GM19468 (cell line): ENCODE results near the gene HNRNPDL.
A peak's percentile ranks its signal among the peaks of the same experiment; 100 is the strongest.
"Not testable (repeated sequence)": the region's sequence is repeated elsewhere in the genome, so short reads cannot be mapped to it uniquely, and the experiment has no call there.

Source experiments
- ATAC-seq: cut with Tn5 transposase; IDR thresholded peaks from one replicate; pipeline ENCODE4 v1.9.1; 2021; ENCODE audit warnings: mild to moderate bottlenecking, moderate library complexity, moderate number of reproducible peaks; ENCODE audit not compliant: unreplicated experiment; ENCODE audit errors: extremely low read depth

HNRNPDL gene

DNA sequence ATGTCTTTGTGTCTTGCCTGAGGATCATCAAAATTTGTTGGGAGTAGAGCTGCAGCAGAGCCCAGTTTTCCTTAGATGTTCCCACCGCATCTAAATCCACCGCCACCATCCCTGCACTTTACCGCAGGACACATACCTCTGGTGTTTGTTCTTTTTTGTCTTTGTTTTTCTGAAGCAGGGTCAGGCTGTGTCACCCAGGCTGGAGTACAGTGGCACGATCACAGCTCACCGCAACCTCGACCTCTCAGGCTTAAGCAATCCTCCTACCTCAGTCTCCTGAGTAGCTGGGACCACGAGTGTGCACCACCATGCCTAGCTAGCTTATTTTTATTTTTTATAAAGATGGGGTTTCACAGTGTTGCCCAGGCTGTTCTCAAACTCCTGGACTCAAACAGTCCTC lies 4.7 kb upstream of the HNRNPDL start:
- ATAC-seq: no peak

GRCh38 chr4:82433791-82434190 lies 3.5 kb upstream of the HNRNPDL start:
- ATAC-seq: no peak

- no peak for ATAC-seq
Observed at GRCh38 chr4:82432596-82432995, 2.3 kb upstream of the HNRNPDL start.

- ATAC-seq: no peak
Observed at GRCh38 chr4:82431831-82432230, 1.6 kb upstream of the HNRNPDL start.

DNA sequence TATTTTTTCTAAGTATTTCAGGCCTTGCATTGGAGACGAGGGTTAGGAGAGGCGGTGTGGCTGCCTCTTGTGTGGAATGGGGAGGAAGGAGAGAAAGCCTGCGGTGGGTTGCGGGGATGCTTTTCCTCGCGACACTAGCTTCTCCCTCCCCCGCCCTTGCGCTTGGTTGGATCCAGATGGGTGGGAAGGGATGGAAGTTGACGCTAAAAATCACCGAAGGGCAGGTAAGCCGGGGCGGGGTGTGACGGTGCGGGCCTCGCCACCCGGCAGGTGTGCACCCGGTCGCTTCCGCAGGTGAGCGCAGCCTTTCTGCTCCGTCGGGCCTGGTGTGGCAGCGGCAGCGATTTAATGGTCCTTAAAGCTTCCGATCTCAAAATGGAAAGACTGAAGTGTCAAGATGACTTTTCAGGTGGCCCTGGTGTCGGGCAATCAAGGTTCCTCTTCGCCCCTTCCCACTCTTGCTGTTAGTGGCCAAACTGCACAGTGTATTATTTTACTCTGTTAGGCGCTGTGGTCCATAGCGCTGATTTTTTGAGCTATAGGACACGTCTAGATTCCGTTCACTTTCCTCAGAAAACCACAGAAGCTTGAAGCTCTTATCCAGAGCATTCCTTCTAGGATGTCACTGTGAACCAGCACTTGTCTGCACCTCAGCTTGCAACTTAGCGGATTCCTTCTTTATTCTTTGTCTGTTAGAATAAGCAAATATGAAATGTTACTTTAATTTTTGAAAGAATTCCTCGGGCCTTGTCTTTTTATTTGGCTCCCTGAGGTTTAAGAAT lies 893 bp upstream of the HNRNPDL start:
- ATAC-seq: no peak

DNA sequence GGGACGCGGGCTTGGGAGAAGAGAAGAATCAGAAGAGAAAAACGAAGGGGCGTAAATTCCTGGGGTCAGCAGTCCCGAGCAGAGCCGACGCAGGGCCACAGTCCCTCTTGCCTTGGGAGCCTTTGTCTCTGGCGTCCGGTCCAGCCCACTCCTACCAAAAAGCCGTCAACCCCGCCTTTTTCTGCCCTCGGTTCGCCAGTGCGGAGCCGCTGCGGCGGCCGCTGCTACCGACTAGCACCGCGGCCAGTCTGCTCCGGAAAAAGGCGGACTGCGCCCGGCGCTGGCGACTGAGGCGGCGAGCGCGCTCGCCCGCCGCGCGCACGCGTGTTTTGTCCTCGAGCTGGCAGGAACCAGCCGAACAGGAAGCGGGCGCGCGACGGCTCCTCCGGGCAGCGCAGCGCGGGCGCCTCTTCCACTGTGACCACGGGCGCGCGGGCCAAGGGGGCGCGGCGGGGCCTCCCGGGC lies 502 bp downstream of the HNRNPDL start:
- ATAC-seq: peak; percentile 5

DNA sequence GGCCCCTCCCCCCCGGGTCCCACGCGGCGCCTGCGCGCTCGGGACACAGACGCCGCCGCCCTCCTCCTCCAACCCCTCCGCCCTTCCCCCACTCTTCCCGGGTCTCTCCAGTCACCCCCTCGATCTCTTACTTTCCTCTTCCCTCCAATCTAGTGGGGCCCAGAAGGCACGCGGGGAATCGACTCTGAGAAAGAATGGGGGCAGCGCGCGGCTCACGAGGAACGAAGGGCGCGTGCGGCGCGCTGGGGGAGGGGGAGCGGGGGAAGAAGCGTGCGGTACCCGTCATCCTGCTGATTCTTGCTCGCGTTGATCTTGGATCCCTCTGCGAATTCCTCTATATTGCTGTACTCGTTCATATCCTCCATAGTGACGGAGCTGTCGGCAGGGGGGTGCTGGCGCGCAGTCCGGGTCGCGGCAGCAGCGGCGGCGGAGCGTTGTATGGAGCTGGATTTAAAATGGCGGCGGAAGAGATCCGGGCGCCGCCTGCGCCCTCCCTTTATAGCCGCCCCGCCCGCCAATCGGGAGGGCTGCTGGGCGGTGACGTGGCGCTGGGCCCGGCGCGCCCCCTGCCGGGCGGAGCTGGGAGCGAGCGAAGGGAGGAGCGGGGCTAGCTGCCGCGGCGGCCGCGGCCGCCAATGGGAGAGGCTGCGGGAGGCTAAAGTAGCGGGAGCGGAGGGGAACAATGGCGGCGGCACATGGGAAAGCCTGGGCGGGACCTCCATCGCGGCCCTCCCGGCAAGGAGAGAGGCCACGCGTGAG lies 1.1 kb downstream of the HNRNPDL start:
- peak; percentile 55 for ATAC-seq

- ATAC-seq: no peak
Observed at GRCh38 chr4:82428526-82428968, 1.7 kb downstream of the HNRNPDL start.

DNA sequence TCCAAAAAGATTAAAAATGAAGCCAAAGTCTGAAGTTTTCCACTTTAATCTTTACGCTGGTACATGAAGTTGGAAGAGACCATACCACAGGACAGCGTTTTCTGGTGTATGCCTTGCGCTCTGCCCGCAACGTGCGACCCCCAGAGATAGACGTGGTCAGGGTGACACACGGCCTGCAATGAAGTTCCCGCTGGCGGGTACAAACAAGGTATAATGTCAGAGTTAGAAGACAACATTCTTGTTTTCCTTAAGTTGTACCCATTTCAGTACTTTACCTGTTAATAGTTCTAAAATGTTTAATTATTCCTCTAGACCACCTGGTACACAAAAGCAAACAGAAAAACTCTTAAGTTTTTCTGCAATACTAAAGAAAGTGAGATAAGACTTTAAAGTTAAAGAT lies 4.8 kb downstream of the HNRNPDL start:
- ATAC-seq: no peak

DNA sequence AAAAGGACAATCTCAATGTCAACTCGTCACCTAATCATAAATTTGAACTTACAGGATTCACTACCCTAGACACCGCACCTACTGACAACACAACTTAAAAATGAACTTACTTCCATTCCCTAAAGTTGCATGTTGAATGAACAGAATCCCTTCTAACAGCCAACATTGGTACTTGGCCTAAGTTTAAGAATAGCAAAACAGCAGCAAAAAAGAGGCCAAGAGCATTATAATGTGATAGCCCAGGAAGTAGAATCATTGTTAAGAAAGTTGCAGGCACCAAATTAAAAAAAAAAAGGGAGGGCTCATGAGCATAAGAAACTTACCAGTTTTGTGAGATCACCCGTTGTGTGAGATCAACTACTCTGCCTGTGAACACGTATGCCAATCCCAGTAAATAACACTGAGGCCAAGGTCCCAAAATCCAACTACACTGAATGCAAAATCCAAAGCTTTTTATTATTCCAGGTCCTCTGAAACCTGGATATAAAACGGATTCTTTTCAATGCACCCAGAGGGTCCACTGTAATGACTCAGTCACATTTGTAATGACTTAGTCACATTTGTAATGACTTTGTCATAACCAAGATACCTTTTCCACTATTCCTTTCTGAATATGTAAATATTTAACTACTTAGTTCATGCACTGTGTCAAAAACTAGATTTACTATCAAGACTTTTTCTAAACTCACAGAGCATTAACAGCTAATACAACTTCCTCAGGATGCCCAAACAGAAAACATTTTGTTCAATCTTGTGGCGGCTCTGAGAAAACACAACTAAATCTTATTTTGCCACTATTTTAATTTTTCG lies 6.8 kb downstream of the HNRNPDL start:
- ATAC-seq: no peak

GRCh38 chr4:82422616-82423015 lies 7.6 kb downstream of the HNRNPDL start:
- ATAC-seq: no peak

DNA sequence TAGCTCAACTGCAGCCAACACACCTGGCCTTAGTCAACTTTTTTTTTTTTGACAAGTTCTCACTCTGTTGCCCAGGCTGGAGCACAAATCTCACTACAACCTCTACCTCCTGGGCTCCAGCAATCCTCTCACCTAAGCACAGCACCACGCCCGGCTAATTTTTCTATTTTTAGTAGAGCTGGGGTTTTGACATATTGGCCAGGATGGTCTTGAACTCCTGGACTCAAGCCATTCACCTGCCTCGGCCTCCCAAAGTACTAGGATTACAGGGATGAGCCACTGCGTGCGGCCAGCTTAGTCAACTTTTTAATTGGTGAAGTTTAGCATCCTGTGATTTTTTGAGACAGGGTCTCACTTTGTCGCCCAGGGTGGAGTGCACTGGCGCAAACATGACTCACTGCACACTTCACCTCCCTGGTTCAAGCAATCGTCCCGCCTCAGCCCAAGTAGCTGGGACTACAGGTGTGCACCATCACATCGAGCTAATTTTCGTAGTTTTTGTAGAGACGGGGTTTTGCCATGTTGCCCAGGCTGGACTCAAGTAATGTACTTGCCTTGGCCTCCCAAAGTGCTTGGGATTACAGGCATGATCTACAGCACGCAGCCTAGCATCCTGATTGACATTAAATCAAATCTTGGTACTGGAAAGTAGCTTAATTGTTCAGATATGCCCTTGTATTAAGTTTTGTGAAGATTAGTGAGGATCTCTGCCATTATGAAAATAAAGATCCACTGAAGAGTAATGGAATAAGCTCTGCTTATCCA lies 8.3 kb downstream of the HNRNPDL start:
- ATAC-seq: no peak

DNA sequence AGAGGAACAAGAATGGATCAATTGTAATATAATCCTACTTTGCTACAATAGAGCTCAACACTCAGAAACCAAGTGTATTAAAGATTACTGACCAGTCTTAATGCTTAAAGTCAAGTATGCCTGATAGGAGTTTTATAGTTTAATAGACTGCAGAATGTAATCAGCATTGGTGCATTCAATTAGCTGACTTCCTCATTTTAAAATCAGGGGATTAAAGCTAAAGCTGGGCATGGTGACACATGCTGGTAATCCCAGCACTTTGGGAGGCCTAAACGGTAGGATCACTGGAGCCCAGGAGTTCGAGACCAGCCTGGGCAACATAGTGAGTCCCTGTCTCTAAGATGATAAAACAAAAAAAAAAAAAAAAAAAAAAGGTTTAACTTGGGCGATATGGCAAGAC lies 10.8 kb downstream of the HNRNPDL start:
- no peak for ATAC-seq

DNA sequence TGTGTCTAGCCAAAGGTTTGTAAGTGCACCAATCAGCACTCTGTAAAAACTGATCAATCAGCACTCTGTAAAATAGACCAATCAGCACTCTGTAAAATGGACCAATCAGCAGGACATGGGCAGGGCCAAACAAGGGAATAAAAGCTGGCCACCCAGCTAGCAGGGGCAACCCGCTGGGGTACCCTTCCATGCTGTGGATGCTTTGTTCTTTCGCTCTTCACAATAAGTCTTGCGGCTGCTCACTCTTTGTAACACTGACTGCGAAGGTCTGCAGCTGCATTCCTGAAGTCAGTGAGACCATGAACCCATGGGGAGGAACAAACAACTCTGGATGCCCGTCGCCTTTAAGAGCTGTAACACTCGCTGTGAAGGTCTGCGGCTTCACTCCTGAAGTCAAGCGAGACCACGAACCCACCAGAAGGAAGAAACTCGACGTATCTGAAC lies 14.3 kb downstream of the HNRNPDL start:
- ATAC-seq: no peak

DNA sequence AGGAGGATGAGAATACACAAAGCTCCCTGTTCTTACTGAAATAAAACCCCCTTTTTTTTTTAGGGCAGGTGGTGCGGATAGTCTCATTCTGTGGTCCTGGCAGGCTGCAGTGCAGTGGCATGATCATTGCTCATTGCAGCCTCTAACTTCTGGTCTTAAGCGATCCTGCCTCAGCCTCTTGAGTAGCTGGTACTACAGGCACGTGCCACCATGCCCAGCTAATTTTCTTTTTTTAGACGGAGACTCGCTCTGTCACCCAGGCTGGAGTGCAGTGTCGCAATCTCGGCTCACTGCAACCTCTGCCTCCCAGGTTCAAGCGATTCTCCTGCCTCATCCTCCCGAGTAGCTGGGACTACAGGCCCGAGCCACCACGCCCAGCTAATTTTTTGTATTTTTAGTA lies 15.2 kb downstream of the HNRNPDL start:
- ATAC-seq: not testable (repeated sequence)

GRCh38 chr4:82403725-82404124 lies 26.5 kb downstream of the HNRNPDL start:
- no peak for ATAC-seq

- ATAC-seq: no peak
Observed at GRCh38 chr4:82402196-82402775, 28.0 kb downstream of the HNRNPDL start.

- no peak for ATAC-seq
Observed at GRCh38 chr4:82401600-82401999, 28.7 kb downstream of the HNRNPDL start.

- ATAC-seq: no peak
Observed at GRCh38 chr4:82398263-82398662, 32.0 kb downstream of the HNRNPDL start.
